Prostate gland (tissue), 2 donors: Measurements from ENCODE around the gene PTK7. TPM values are rescaled to one million over a fixed set of nuclear protein-coding genes. Genes with fewer than 3 reads are reported as not detected.

Experiments used
- DNase-seq: peaks from one replicate; pipeline ENCODE4 v3.0.0-alpha.2; 2019; ENCODE audit warnings: low spot score
- H3K27ac ChIP-seq, 2 donors: fragments of 200-600 bp; sonication (generic); 2 replicates each; pipeline ENCODE4 v1.5.1; 2017 to 2019
- H3K27me3 ChIP-seq: fragments of 200-600 bp; sonication (generic); replicated peaks from 2 replicates; pipeline ENCODE4 v1.5.1; 2019; ENCODE audit not compliant: insufficient read depth
- H3K36me3 ChIP-seq, 2 donors: fragments of 200-600 bp; sonication (generic); 1 replicate in 1 of 2; 2 replicates in 1 of 2; pipeline versions ENCODE4 v1.5.1 to v1.8.1; 2017 to 2019
- H3K4me1 ChIP-seq: fragments of 200-600 bp; sonication (generic); replicated peaks from 2 replicates; pipeline ENCODE4 v1.5.1; 2019
- H3K4me3 ChIP-seq, 2 donors: fragments of 200-600 bp; sonication (generic); 2 replicates each; pipeline ENCODE4 v1.5.1; 2017 to 2019
- H3K9me3 ChIP-seq: fragments of 200-600 bp; sonication (generic); 2 replicates; pipeline ENCODE4 v1.5.1; 2017
- CTCF ChIP-seq, 4 experiments: fragments of 200-600 bp in 2 of 4; fragments of 450-650 bp in 2 of 4; sonication (generic) in 2 of 4; IDR thresholded peaks; 1 replicate in 3 of 4; 2 replicates in 1 of 4; pipeline ENCODE4 v1.5.1; 2016 to 2019; ENCODE audit warnings: antibody characterized with exemption in 4 of 4, mild to moderate bottlenecking in 2 of 4, moderate library complexity in 2 of 4
- POLR2A ChIP-seq: fragments of 450-650 bp; IDR thresholded peaks from one replicate; pipeline ENCODE4 v1.6.1; 2016; ENCODE audit warnings: antibody characterized with exemption, mild to moderate bottlenecking
- POLR2AphosphoS5 ChIP-seq: sonication (generic); formaldehyde crosslinking; IDR thresholded peaks from one replicate; pipeline ENCODE4 v1.6.1; 2017; ENCODE audit warnings: antibody characterized with exemption
- WGBS: methylation state at CpG from one replicate; pipeline ENCODE4 v1.1.5; 2018; 5-methylcytosine and 5-hydroxymethylcytosine counted together
- intact Hi-C: fragments of 100-400 bp; cut with DNase I; formaldehyde crosslinking; loops from one replicate; pipeline ENCODE4 v1.14.2; 2022
- total RNA-seq, 2 donors: library from RNA; depleted of rRNA; stranded (reverse); fragments of >200 nt; gene quantifications; one replicate each; pipeline ENCODE4 v1.1.0, GENCODE V29; 2016

Gene PTK7
- total RNA-seq, 2 donors from 2014 or later, result 83.3 to 85.2 TPM

- Histone ChIP-seq H3K27me3 (no peaks in the 10 kb centered on the region), H3K27ac (no peak overlapping the region), H3K9me3 (no peaks in the 10 kb centered on the region), H3K36me3 (no peaks in the 10 kb centered on the region), H3K4me3 (no peak overlapping the region), H3K4me1 (no peaks in the 10 kb centered on the region)
- TF ChIP-seq POLR2A (no peak), CTCF (IDR thresholded peaks at IDR 0.05) (no peak), POLR2AphosphoS5 (no peak)
- 91% methylated on average over 23 of the region's 23 CpGs for WGBS
- no peak for DNase-seq
- intact Hi-C loops, result no loop called here
Measured at GRCh38 chr6:43204271-43205105, 128.4 kb downstream of the PTK7 start.

DNA sequence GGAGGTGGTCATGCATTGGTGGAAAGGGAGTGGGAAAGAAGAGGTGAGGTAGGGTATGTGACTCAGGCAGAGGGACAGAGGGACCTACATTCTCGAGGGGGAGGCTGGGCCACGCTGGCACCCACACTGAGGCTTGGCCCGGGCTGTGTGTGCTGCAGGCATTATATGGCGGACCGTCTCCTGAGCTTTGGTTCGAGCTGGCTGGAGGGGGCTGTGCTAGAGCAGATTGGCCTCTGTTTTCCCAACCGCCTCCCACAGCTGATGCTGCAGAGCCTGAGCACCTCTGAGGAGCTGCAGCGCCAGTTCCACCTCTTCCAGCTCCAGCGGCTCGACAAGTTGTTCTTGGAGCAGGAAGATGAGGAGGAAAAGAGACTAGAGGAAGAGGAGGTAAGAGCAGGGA is 129.7 kb downstream of the PTK7 start:
- 96% methylated on average over 10 of the region's 10 CpGs for WGBS
- no peaks in the 10 kb centered on the region for H3K4me1 ChIP-seq
- no peak for DNase-seq
- no peaks in the 10 kb centered on the region for H3K9me3 ChIP-seq
- H3K4me3 ChIP-seq, result no peak overlapping the region
- no peaks in the 10 kb centered on the region for H3K36me3 ChIP-seq
- no peak overlapping the region for H3K27ac ChIP-seq
- intact Hi-C loops, result no loop called here
- TF ChIP-seq POLR2AphosphoS5 (no peak), CTCF (IDR thresholded peaks at IDR 0.05) (no peak), POLR2A (no peak)
- H3K27me3 ChIP-seq, result no peaks in the 10 kb centered on the region

DNA sequence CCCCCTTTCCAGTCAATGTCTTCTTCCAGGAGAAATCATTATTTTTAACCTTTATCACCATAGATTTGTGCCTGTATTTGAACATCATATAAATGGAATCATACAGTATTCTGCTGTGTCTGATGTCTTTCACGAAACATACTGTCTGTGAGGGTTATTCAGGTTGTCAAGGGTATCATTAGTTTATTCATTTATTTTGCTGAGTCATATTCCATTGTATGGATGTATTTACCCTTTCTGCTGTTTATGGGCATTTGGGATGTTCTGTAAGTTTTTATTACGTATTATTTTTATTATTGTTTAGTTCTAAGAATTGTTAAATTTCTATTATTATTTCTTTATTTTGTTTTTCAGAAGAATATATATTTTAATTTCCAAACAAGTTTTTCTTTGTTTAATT is 131.2 kb downstream of the PTK7 start:
- no peak for DNase-seq
- no peak overlapping the region for H3K4me3 ChIP-seq
- TF ChIP-seq CTCF (IDR thresholded peaks at IDR 0.05) (no peak), POLR2AphosphoS5 (no peak), POLR2A (no peak)
- no peaks in the 10 kb centered on the region for H3K36me3 ChIP-seq
- no peak overlapping the region for H3K27ac ChIP-seq
- no peaks in the 10 kb centered on the region for H3K4me1 ChIP-seq
- WGBS, result 83% methylated on average over 2 of the region's 2 CpGs
- no peaks in the 10 kb centered on the region for H3K27me3 ChIP-seq
- no peaks in the 10 kb centered on the region for H3K9me3 ChIP-seq
- intact Hi-C loops, result no loop called here

Other genes with a start within 250 kb of the PTK7 start
- gene RPL7L1, start 196.7 kb upstream of the PTK7 start, total RNA-seq, result 10 to 100 TPM; 79.0 to 79.8 TPM
- not detected for gene PTCRA, start 160.3 kb upstream of the PTK7 start, total RNA-seq
- gene CNPY3, start 146.8 kb upstream of the PTK7 start, total RNA-seq, result 10 to 100 TPM; 52.3 to 68.5 TPM
- 10 to 100 TPM; 14.7 to 85.9 TPM for gene GNMT, start 115.6 kb upstream of the PTK7 start, total RNA-seq
- 10 to 100 TPM; 23.9 to 57.9 TPM for gene PEX6, start 97.1 kb upstream of the PTK7 start, total RNA-seq
- gene PPP2R5D, start 91.7 kb upstream of the PTK7 start, total RNA-seq, result 10 to 100 TPM; 55.1 to 95.9 TPM
- gene MEA1, start 62.4 kb upstream of the PTK7 start, total RNA-seq, result 10 to 100 TPM; 67.9 to 95.9 TPM
- gene KLHDC3, start 62.1 kb upstream of the PTK7 start, total RNA-seq, result 100 to 1,000 TPM; 138 to 148 TPM
- gene RRP36, start 54.7 kb upstream of the PTK7 start, total RNA-seq, result 10 to 100 TPM; 45.1 to 50.8 TPM
- 10 to 100 TPM; 18.6 to 30.4 TPM for gene CUL7, start 22.5 kb upstream of the PTK7 start, total RNA-seq
- gene MRPL2, start 16.9 kb upstream of the PTK7 start, total RNA-seq, result 10 to 100 TPM; 19.1 to 52.3 TPM
- gene KLC4, start 16.7 kb upstream of the PTK7 start, total RNA-seq, result 10 to 100 TPM; 27.3 to 41.2 TPM
- 10 to 100 TPM; 40.5 to 56.3 TPM for gene SRF, start 95.0 kb downstream of the PTK7 start, total RNA-seq
- gene CUL9, start 105.9 kb downstream of the PTK7 start, total RNA-seq, result 10 to 100 TPM; 22.9 to 87.0 TPM
- gene DNPH1, start 153.2 kb downstream of the PTK7 start, total RNA-seq, result 100 to 1,000 TPM in 1 of 2 donors, 10 to 100 TPM in 1; 40.3 to 138 TPM
- under 1 TPM; 0.18 to 0.62 TPM for gene TTBK1, start 167.2 kb downstream of the PTK7 start, total RNA-seq
- not detected for gene SLC22A7, start 221.9 kb downstream of the PTK7 start, total RNA-seq
- 1 to 10 TPM in 1 of 2 donors, under 1 TPM in 1; 0.55 to 7.3 TPM for gene CRIP3, start 232.5 kb downstream of the PTK7 start, total RNA-seq